HG02610 (cell line): ENCODE data around the gene SLC26A4.
A peak's percentile ranks its signal among the peaks of the same experiment; 100 is the strongest.
"Not testable (repeated sequence)": the region's sequence is repeated elsewhere in the genome, so short reads cannot be mapped to it uniquely, and the experiment has no call there.

ENCODE experiments used
- ATAC-seq: cut with Tn5 transposase; IDR thresholded peaks from one replicate; pipeline ENCODE4 v1.9.1; 2021; ENCODE audit warnings: mild to moderate bottlenecking, moderate library complexity; ENCODE audit not compliant: unreplicated experiment

Gene SLC26A4

DNA sequence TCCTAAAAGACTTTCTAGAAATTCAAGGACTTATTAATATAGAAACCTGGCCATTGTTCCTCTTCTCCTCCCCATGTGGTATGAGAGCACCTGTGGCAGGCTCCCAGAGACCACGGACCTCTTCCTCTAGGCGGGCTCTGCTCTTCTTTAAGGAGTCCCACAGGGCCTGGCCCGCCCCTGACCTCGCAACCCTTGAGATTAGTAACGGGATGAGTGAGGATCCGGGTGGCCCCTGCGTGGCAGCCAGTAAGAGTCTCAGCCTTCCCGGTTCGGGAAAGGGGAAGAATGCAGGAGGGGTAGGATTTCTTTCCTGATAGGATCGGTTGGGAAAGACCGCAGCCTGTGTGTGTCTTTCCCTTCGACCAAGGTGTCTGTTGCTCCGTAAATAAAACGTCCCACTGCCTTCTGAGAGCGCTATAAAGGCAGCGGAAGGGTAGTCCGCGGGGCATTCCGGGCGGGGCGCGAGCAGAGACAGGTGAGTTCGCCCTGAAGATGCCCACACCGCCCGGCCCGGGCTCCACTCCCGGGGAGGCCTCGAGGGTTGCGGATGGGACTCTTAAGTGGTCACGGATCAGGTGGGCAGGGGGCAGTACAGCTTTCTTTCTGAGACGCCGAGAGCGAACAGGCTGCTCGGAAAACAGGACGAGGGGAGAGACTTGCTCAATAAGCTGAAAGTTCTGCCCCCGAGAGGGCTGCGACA, at the start of gene SLC26A4:
TSS of gene SLC26A4 (plus strand) at position 448 of the 700 bp plus-strand sequence. CDS start 814 bp downstream, outside the sequence.
- ATAC-seq = peak; percentile 83

DNA sequence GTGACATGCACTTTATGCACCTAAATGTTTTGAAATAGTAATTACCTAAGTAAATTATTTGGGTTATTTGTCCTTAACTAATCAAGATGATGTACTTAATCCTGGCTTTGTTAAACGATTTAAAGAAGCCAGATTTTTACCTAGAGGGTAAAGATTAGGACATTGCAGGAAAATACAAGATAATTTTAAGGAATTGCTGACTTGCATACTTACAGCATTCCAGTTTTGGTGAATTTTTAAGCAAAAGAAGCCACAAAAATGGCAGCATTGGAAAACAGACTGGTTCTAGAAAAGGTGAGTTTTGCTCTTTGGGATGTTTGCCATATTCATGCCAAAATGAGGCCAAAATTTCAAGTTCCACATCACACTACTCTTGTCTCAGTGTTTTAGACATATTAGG, 47.2 kb upstream of the SLC26A4 start:
- ATAC-seq = no peak

DNA sequence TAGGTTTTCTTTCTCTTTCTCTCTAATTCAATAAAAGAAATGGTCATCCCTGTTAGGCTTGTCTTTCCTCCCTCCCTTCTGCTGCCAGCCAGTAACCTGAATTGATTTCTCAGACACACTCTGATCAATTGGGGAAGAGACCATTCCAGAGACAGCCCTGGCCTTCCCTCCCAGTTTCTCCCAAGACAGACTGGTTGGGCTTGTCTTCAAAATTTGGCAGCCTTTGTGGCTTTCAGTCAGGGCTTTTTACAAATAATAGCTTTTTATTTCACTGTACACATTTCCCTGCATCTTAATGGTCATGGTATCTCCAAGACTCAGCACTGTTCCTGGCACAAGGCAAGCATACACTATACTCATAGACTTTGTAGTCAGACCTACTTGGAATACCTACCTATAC, 46.7 kb upstream of the SLC26A4 start:
- ATAC-seq = no peak

DNA sequence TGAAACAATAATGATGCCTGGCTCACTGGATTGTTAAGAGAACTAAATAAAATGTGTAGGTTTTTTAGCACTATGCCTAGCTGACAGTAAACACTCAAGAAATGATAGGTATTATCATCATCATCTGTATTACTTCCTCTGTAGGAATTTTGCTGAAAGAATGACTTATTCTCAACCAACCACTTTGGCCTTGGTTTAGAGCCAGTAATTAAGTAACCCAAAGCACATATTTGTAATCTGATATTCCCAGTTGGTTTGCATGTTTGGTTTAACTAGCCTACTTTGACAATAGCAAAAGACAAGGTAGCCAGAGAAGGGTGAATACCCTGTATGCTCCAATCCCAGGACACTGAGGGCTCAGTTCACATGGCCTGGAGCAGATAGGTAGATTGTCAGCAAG, 46.2 kb upstream of the SLC26A4 start:
- no peak for ATAC-seq

DNA sequence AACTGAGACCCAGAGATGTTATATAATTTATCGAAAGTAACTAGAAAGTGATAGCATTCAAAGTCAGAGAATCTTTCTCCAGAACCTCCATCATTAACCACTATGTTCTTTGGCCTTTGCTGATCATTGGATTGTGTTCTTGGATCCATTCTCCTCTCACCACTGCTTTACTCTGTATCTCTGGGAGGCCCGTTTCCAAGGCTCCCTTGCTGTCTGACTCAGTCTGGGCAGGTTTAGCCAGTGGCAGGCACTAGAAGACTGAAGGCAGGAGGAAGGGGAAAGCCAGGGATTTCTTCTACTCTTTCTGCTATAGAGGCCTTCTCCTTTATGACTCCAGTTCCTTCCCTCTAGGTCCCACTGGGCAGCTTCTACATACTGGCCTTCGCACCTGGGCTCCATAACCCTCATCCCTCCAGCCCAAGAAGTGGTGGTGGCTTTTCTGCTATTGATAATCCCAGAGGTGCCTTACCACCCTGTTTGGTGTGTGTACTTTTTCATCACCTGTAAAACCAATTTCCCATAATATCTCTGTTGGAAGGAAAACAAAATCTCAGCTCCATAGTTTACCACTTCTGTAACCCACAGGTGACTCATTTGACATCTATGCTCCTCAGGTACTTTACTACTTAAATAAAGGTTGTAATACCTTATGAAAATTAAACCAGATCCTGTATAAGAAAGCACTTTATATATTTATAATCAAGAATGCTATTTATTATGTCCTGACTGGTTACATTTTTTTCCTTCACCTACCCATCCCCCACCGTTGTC, 44.5 kb upstream of the SLC26A4 start:
- ATAC-seq = no peak

DNA sequence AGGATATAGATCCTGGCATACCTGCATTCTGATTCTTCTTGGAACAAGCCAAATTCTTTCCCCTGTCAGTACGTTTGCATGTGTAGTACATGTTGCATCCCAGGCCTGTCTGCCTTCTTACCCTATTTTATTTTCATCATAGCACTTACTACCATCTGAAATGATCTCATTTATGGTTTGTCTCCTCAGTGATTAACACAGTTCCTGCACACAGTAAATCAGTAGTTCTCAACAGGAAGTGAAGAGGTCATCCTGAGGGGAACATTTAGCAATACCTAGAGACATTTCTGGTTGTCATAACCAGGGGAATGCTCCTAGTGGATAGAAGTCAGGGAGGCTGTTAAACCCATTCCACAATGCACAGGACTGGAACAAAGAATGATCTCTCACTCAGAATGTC, 38.2 kb upstream of the SLC26A4 start:
- ATAC-seq = no peak

DNA sequence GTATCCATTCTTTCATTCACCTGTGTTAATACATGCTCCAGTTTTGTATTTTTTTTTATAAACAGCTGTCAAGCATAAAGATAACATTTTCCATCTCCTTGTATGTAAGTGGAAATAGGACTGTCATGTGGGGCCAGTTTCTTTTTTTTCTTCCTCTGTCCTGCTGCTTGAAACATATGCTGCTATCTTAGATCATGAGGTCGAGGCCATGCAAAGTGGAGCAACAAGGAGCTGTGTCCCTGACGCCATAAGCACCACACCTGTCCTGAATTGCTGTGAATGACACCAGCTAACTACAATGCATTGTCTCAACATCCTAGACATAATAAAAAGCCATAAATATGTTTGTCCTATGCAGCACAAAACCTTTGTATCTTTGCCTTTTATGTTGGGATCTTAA, 37.7 kb upstream of the SLC26A4 start:
- no peak for ATAC-seq

DNA sequence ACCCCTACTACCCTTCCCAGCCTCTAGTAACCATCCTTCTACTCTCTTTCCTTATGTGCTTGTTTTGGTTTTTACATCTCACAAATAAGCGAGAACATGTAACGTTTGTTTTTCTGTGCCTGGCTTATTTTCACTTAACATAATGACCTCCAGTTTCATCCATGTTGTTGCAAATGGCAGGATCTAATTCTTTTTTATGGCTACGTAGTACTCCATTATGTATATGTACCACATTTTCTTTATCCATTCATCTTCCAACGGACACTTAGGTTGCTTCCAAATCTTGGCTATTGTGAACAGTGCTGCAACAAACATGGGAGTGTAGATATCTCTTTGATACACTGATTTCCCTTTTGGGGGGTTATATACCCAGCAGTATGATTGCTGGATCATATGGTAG, 33.6 kb upstream of the SLC26A4 start:
- no peak for ATAC-seq

DNA sequence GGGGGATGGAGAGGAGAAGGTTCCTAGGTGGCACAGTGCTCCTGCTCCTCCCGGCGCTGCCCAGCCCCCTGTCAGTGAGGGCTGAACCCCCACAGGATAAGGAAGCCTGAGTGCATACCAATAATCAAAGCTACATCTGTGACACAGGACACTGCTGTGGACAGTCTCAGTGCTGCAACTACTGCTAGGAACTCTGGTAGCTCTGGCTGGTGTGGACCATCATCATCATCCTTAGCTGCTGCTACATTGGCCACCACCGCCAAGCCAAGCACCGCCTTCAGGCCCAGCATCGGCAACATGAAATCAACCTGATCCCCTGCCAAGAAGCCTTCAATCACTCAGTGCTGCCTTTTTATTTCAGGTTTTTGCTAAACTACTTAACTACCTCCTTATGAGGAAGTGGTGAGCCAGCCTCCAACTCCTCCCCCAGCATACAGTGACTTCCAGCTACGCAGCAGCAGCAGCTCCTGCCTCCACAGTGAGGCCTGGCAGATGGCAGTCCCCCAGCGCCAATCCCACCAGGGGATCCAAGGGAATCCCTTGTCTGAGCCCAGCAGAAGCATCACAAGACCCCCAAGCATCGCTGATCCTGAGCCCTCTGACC, 32.1 kb upstream of the SLC26A4 start:
- no peak for ATAC-seq

DNA sequence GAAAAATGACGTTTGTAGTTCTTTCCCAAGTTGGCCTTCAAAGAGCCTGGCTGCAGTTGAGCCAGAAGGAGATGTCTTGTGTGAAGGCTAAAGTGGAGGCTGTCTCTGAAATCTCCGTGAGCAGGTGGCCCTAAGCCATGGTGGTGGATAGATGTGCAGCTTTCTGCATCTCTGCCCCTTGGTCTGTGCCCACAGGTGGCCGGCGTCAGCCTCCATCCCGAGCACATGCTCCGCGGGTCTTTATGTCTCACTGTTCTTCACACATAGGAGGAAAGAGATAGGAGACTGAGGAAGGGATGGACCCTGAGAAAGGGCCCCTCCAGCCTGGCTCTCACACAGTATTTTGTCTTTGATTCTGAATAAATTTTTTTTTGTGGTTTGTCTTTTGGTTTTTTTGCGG, 30.3 kb upstream of the SLC26A4 start:
- no peak for ATAC-seq

DNA sequence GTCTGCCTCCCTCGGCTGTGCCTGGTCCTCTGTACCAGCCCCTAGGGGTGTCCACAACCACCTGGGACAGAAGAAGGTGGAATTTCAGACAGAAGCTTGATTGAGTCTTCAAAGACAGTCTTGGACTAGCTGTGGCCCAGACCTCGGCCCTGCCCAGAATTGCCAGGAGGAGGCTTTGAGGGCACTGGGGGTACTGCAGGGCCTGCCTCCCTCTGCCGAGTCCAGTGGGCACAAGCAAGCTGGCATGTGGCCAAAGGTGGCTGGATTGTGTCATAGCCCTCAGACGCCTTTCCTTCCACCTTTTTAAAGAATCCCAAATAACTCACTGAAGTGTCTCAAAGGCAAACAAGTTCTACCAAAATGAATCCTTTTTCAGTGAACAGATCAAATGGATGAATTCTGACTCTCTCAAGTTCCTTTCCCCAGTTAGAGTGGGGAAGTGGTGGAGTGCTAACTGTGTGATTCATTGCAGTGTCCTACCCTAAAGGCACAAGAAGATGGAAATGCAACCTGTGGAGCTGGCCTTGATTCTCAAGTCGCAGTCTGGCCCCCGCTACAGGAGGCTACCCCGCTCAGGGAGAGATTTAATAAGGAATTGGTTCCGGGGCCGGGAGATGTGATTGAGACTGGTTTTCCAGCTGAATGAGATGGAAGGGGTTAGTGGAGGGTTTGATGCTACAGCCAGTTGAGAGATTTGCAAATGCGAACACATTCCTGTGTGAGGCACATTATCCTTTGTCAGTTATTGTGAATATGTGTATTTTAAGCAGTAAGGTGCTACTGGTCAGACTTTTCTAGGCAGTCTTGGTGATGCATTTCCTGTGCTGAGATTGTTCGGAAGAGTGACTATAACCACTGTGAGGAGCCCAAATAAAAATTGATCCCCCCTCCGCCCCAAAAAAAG, 28.8 kb upstream of the SLC26A4 start:
- no peak for ATAC-seq

DNA sequence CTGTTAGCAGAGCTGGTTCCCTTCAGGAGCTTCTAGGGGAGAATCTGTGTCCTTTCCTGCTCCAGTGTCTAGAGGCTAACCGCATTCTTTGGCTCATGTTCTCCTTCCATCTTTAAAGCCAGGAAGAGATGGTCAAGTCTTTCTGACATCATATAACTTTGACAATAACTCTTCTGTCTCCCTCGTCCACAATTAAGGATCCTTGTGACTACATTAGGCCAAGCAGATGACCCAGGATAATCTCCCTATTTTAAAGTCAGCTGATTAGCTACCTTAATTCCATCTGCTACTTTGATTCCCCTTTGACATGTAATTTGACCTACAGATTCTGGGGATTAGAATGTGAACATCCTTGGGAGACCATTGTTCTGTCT, 28.1 kb upstream of the SLC26A4 start:
- ATAC-seq = no peak

DNA sequence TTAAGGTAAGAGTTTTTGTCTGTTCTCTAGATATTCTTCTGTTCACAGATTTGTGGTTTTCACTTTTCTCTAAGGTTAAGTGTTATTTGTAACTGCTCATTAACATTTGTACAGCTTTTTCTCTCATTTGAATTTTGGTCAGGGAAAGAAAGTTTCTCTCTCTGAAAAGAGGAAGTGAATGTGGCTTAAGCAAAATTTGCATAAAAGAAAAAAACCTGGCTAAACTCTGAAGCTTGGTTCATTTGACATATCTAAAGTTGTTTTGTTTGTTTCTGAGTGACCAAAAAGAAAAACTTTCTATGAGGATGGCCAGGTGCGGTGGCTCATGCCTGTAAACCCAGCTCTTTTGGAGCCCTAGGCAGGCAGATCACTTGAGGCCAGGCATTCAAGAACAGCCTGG, 22.0 kb upstream of the SLC26A4 start:
- peak; percentile 88 for ATAC-seq

DNA sequence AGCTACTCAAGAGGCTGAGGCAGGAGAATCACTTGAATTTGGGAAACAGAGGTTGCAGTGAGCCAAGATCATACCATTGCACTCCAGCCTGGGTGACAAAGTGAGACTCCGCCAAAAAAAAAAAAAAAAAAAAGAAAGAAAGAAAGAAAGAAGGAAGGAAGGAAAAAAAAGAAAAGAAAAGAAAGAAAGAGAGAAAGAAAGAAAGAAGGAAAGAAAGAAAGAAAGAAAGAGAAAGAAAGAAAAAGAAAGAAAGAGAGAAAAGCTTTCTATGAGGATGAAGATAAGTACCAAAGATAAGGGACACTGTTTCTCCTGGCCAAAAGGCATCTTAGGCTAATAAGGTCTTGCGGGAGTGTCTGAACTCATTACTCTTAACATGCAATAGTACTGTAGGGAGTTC, 21.6 kb upstream of the SLC26A4 start:
- ATAC-seq = not testable (repeated sequence)

DNA sequence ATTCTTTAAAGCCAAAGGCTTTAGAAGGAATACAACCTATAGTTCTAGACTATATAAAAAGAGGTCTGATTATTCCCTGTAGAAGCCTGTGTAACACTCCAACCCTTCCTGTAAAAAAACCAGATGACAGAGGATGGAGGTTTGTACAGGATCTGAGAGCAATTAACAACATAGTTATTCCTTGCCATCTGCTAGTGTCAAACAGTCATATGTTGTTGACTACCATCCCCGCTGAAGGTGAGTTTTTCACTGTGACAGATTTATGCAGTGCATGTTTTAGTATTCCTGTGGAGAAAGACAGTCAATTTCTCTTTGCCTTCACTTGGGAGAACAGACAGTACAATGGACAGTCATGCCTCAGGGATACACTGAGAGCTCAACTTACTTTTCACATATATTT, 19.0 kb upstream of the SLC26A4 start:
- no peak for ATAC-seq

DNA sequence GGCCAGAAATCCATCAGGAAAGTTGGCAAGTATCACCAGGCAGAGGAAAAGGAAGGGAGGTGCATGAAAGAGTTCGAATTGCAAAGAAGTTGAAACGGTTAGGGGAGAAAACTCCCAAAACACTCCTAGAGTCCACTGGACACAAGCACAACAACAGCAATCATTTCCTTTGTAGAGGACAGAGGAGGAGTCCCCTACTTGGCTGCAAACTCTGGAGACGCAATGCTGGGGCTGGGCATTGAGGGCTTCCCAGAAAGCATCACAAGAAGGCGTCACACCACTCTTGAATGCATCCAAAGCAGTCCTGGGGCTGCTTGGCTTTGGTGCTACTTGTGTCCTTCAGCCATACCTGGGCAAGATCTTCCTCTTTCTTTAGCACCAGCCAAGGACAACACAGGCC, 18.1 kb upstream of the SLC26A4 start:
- no peak for ATAC-seq

DNA sequence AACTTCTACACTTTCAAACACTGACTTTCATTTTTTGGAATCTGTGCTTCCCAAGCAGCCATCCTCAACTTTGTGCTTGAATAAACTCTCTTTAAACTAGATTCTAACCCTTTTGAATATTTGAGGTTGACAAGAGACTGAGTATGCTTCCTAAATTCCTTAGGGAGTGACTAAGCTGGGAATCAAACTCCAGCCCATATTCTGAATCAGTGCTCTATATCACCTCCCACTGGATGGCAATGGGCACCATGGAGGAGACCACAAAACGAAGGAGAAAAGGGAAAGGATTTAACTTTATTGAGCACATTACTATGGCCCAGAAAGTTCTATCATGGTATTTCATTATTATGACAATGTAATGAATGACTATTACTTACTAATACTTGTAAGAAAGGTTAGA, 17.2 kb upstream of the SLC26A4 start:
- ATAC-seq = no peak

DNA sequence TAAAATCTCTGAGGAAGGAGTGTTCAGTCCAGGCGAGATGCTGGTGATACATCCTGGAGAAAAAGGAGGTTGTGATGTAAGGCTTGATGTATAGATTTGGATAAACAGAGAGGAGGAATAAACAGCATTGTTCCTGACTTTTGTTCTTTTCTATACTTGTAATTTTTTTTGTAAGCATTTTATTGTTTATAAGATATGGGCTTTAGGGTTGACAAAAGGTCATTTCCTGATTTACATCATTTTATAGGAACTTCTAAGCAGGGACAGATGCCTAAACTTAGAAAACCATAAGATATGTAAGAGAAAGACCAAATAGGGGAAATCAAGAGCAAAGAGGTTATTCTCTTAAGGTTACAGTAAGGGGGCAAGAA, 16.7 kb upstream of the SLC26A4 start:
- ATAC-seq = no peak

DNA sequence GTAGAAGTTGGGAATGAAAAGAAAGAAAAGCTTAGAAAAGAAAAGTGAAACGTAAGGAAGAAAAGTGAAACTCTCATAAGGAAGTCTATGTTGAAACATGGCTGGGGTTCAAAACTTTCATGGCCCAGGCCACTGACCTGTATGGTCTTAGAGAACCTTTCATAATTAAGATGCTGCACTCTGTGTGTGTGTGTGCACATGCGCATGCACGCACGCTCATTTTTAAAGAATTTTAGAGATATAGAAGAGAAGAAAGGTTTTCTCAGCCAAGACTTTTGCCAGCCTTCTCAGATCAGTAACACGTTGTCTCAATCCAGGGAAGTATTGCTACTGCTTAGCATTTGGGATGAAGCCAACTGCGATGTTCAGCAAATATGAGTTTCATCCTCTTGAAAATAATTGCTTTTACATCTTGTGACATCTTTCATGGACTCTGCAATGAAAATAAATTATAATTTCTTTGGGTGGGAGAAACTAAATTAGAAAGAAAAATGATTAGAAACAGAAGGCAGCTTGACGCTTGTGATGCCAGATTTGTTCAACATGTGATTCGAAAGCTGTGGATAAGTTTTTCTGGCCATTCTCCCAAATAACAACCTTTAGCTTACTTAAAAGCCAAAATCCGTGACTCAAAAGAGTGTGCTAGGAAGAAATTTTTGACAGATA, 16.2 kb upstream of the SLC26A4 start:
- ATAC-seq = no peak

DNA sequence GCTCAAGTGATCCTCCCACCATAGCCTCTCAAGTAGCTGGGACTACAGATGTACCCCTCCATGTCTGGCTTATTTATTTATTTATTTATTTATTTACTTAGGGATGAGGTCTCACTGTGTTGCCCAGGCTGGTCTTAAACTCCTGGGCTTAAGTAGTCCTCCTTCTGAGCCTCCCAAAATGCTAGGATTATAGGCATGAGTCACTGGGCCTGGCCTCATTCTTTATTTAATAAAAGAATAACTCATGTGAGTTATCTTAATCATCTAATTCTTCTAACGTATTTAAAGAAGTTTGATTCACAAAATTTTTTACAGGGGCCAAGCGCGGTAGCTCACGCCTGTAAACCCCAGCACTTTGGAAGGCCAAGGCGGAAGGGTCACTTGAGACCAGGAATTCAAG, 8.0 kb upstream of the SLC26A4 start:
- no peak for ATAC-seq

DNA sequence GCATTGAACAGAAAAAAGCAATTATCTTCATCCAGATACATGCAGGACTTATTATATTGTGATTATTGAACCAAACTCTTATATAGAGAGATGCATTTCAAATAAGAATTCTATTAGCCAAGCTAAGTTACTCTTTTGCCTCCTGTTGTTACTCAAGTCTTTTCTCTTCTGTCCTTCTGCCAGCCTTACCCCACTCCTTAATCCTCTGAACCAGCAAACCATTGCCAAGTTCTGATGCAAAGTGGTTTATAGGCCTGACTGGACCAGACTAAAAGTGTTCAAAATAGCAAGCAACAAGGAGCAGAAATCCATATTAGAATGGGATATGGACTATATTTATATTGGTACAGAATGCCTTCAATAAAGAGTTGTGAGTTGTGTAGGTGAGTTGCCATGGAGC, 2.2 kb upstream of the SLC26A4 start:
- no peak for ATAC-seq
